Measurements from ENCODE around the gene MCC.

Gene MCC

DNA sequence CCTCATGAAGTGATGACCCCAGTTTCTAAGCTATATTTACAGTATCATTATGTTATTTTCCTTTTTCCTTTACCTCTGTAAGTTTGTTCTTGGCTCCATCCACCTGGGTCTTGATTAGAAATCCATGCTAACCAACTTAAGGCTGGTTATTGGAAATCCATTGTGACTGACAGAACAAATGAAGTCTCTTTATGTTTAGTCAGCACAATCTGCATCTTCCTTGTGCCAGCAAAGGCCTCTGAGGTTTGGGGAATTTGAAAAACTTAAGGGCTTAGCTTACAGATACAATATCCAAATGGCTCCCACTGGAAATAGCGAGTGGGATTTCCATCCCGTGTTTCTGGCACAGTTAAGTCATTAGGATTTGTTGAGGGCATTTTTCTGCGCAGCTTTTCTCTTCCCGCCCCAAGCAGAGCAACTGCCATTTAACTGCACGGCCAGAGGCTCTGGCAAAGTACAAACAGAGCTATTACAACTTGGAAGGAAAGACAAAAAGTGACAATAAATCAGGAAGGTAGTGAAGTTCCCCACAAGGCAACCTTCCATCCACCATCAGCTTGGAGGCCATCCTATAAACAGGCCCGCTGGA, 447.5 kb downstream of the MCC start:
- DNase-seq, result no peak

GRCh38 chr5:113039934-113040285, 448.3 kb downstream of the MCC start:
- DNase-seq, result no peak

GRCh38 chr5:113039229-113039933, 448.9 kb downstream of the MCC start:
- no peak for DNase-seq

- DNase-seq, result no peak
These were observed 449.5 kb downstream of the MCC start for GRCh38 chr5:113038714-113039113.

- no peak for DNase-seq
These were observed 450.1 kb downstream of the MCC start for GRCh38 chr5:113038136-113038535.

DNA sequence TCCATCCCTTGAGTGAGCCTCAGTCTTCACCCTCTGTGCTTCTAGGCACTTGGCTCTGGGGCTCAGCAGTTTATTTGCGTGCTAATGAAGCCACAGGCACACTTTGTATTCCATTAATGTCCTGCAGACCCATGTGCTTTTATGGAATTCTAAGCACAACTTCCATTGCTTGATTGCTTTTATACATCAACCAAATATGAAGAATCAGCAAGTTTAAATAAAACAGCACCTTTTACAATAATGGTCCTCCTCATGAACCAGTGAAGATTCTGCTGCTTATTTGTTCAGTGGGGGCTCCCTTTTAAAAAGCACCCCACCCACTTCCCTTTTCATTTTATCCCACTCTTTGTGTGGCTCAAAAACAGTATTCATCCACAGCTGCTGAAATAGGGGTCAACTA, 451.4 kb downstream of the MCC start:
- DNase-seq, result no peak

- no peak for DNase-seq
These were observed 451.9 kb downstream of the MCC start for GRCh38 chr5:113036321-113036720.

GRCh38 chr5:113035096-113035495, 453.2 kb downstream of the MCC start:
- DNase-seq, result no peak

DNA sequence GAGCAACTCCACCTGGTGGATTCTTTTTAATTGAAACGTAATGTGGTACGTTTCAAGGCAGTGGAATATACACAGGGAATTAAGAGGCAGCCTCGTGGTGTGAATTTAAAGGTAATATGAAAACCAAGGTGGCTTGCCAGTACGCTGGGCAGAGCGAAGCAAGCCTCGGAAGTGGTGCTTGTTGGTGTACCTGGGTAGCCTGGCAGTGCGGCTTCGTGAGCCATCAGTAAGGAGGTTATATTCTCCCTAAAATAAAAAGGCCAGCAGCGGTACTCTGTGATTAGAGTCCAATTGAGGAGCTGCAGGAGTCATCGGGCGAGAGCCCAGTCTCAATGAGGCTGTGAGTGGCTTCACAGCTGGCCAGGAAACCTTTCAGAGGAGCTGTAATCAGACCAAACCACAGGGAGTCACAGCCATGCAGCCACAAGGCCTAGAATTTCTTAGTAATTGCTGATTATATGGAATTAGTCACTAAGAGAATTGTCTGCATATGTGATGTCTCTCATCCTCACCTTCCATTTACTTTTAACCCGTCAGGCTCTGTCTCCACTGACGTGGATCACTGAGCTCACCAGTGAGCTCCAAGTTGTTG, 454.0 kb downstream of the MCC start:
- no peak for DNase-seq

DNA sequence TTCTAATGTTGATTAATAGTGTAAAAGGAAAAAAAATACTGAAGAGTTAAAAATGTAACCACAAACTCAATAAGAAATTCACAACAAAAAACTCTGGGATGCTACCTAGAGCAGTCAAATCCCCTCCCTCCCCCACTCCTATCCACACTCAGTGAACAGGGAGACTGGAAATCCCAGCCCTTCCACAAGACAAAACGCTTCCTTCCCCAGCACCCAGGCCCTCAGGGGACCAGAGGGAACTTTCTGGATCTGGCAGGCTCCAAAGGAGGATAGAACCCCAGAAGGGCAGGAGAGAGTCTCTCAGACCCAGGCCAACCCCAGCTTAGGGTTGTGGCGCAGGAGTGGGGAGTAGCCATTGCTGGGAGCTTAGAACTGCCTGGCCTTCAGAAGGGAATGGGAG, 456.7 kb downstream of the MCC start:
- no peak for DNase-seq

DNA sequence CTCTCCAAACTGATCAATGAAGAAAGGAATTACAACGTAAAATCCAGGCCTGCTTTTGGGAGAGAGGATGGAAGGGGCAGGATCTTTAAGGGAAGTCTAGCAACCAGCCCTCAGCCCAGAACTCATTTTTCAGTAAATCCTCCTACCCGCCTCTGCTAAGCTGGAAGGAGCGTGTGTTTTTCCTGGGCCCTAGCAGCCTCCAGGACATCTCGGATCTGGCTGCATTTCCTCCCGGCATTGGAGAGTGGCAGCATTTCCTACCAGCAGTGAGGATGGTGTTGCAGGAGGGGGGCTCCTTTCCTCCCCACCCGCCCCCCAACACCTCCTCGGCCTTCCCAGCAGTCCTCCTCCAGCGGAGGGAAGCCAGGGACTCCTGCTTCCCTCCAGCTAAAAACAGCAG, 457.1 kb downstream of the MCC start:
- no peak for DNase-seq

DNA sequence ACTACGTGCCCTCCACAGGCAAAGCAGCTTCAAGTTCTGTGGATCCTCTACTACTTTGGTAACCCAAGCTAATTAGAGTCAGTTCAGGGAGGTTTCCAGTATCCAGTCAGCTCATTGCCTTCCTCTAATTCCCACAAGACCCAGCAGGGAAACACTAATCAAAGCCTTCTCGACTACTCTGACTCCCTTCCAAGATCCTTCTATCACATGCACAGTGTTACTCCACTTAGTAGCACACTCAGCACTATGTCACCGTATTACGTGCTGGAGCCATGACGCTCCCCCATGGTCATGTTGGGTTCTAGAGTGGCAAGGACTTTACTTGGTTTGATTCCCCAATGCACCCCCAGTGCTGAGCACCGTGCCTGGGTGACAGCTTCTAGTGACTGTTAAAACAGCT, 458.6 kb downstream of the MCC start:
- no peak for DNase-seq

DNA sequence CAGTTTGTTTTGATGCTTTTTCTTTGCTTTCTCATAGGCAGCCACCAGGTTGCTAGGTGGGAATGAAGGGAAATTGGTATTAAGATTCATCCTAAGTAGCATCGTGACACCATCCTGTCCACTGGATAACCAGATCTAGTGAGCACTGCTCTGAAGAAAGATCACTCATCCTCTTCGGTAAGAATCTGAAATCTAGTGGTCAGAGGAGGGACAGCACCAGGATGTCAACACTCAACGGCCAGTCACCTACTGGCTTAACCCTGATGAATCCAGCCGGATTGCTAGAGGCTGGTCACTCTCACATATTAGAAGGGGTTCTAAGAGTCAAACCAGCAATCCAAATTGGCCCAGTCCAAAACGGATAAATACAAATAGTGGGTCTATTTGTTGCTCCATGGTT, 460.8 kb downstream of the MCC start:
- no peak for DNase-seq

DNA sequence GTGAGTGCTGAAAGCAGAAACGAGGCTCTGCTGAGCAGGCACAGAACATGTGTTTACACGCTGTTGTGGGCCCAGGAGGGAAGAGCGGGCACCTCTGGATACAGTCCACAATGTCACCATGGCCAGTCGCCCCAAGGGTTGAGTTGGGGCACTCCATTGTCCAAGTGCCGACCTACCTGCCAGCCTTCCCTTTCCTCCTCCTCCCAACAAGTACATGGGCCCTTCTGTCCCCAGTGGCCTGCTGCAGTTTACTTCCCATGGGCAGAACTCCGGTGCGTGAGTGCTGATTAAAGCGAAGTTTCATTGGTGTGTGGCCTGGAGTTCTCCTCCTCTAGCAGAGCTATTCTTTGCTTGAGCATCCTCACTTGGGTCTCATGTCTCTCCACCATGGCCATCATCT, 461.2 kb downstream of the MCC start:
- DNase-seq, result no peak

GRCh38 chr5:113026211-113026610, 462.0 kb downstream of the MCC start:
- no peak for DNase-seq

- DNase-seq, result no peak
These were observed 462.7 kb downstream of the MCC start for GRCh38 chr5:113025596-113025995.

GRCh38 chr5:113024076-113024697, 464.1 kb downstream of the MCC start:
- no peak for DNase-seq

DNA sequence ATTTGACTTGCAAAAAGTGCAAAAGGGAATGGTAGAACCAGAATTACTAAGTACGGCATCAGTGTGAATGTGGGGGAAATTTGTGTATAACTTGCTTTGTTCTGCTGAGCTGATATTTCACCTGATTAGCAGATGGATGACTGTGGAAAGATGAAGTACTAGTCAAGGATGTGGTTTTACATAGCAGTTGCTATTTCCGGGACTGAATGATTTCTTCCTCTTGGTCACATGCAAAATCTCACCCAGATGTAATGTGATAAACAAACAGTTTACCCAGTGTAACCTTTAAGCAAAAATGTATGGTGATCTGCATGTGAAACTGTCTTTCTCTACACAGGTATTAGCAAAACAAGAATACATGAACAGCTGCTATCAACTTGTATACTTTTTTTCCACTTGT, 465.6 kb downstream of the MCC start:
- DNase-seq, result no peak

DNA sequence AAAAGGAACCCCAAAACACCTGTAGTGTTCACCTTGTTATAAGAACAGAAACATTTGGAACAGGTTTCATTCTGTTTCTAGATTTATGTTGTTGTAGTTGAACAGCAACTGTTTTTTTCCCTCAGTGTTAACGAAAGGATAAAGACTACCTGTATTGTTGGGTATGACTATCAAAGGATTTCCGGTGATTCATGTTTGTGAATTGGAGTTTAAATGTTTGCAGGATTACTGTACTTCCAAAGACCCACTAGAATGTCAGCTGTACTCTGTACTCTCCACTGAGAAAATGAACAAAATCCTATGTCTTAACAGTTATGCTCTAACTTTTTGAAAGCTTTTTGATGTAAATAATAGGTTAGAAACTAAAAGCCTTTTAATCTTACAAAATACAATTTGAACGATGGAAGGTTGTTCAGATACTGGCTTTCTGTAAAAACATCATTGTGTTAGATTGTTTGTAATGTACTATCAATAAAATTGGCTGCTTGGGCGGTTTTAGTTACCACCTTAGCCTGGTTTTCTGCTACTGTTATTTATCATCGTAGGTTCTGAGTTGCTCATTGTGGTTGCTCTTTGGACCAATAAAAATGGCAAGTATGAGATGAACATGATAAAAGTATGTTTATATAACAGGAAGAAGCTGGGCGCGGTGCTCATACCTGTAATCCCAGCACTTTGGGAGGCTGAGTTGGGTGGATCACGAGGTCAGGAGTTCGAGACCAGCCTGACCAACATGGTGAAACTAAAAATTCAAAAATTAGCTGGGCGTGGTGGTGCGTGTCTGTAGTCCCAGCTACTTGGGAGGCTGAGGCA, 467.6 kb downstream of the MCC start:
- no peak for DNase-seq

- DNase-seq, result no peak
These were observed 470.2 kb downstream of the MCC start for GRCh38 chr5:113017881-113018635.

- DNase-seq, result no peak
These were observed 482.8 kb downstream of the MCC start for GRCh38 chr5:113005454-113005853.

GRCh38 chr5:113003763-113004162, 484.5 kb downstream of the MCC start:
- no peak for DNase-seq

GRCh38 chr5:113002423-113002822, 485.8 kb downstream of the MCC start:
- DNase-seq, result no peak

Data from activated CD8-positive, alpha-beta memory T cell treated with anti-CD3 and anti-CD28 coated beads, Interleukin-2, amount 50 U/mL, for 48 hours (primary cell).